ENCODE results near the gene MBL2. TPM values are rescaled to one million over a fixed set of nuclear protein-coding genes. Genes with fewer than 3 reads are reported as not detected.

MBL2 gene
- total and polyA plus RNA-seq, 2 of the 8 experiments (the other 6 are each of a cell fraction or from before 2014, with no cell fraction given), result not detected

- TF ChIP-seq CHD7 (IDR thresholded peaks at IDR 0.05; ENCODE audit: insufficient replicate concordance, low read length), result no peak
- no peak for TF ChIP-seq TAF1 (IDR thresholded peaks at IDR 0.05; ENCODE audit: low read depth, low read length)
- TF ChIP-seq SRF (IDR thresholded peaks at IDR 0.05; ENCODE audit: low read depth, low read length), result no peak
- no peak for TF ChIP-seq BRCA1 (IDR thresholded peaks at IDR 0.05; ENCODE audit: low read depth, low read length)
These were observed 3.9 kb upstream of the MBL2 start (continued) for GRCh38 chr10:52776471-52776903.
